Mesenchymal stem cell (in vitro differentiated cells and primary cell): Measurements from ENCODE around the gene GPR135.

Experiments
- DNase-seq: peaks from one replicate; pipeline ENCODE4 v3.0.0-alpha.2; 2013
- H2AFZ ChIP-seq: one replicate; pipeline ENCODE4 v1.6.1; 2013; ENCODE audit warnings: low read depth, mild to moderate bottlenecking, control low read depth, inconsistent platforms, low read length, moderate library complexity
- H2AK5ac ChIP-seq: 2 replicates; pipeline ENCODE4 v1.6.1; 2013; ENCODE audit warnings: low read length, moderate library complexity, mild to moderate bottlenecking, inconsistent platforms; ENCODE audit not compliant: severe bottlenecking
- H2BK120ac ChIP-seq: one replicate; pipeline ENCODE4 v1.6.1; 2013; ENCODE audit warnings: low read depth, mild to moderate bottlenecking, inconsistent platforms, low read length, moderate library complexity
- H2BK12ac ChIP-seq, 2 experiments: one replicate each; pipeline ENCODE4 v1.6.1; 2013; ENCODE audit warnings: inconsistent platforms in 2 of 2, low read length in 2 of 2, mild to moderate bottlenecking in 2 of 2, moderate library complexity in 2 of 2, control low read depth in 1 of 2
- H2BK15ac ChIP-seq: one replicate; pipeline ENCODE4 v1.6.1; 2013; ENCODE audit warnings: mild to moderate bottlenecking, low read depth, inconsistent platforms; ENCODE audit not compliant: poor library complexity, severe bottlenecking
- H2BK5ac ChIP-seq: 2 replicates; pipeline ENCODE4 v1.6.1; 2013; ENCODE audit warnings: low read depth, mild to moderate bottlenecking, low read length, control low read depth, inconsistent platforms; ENCODE audit not compliant: poor library complexity, severe bottlenecking
- H3K14ac ChIP-seq, 2 experiments: one replicate each; pipeline ENCODE4 v1.6.1; 2013; ENCODE audit warnings: inconsistent platforms in 2 of 2, low read length in 2 of 2, control low read depth in 1 of 2, mild to moderate bottlenecking in 1 of 2, moderate library complexity in 1 of 2
- H3K18ac ChIP-seq, 2 experiments: one replicate each; pipeline ENCODE4 v1.6.1; 2013; ENCODE audit warnings: inconsistent platforms in 2 of 2, low read length in 2 of 2, control low read depth in 1 of 2, low read depth in 1 of 2, mild to moderate bottlenecking in 1 of 2
- H3K23ac ChIP-seq, 2 experiments: one replicate each; pipeline ENCODE4 v1.6.1; 2013; ENCODE audit warnings: inconsistent platforms in 2 of 2, low read length in 2 of 2, mild to moderate bottlenecking in 2 of 2, moderate library complexity in 2 of 2, control low read depth in 1 of 2
- H3K27ac ChIP-seq: 2 replicates; pipeline ENCODE4 v1.5.1; 2013; ENCODE audit warnings: mild to moderate bottlenecking, moderate library complexity, low read length, control low read depth, inconsistent platforms; ENCODE audit not compliant: poor library complexity, severe bottlenecking
- H3K27me3 ChIP-seq, 2 experiments: 2 replicates each; pipeline versions ENCODE4 v1.6.1 to v1.7.0; 2013; ENCODE audit warnings: low read length in 2 of 2, mild to moderate bottlenecking in 2 of 2, moderate library complexity in 2 of 2, control low read depth in 1 of 2, inconsistent platforms in 1 of 2; ENCODE audit not compliant: control insufficient read depth in 1 of 2, insufficient read depth in 1 of 2
- H3K36me3 ChIP-seq, 2 experiments: 2 replicates each; pipeline versions ENCODE4 v1.6.1 to v1.7.0; 2013; ENCODE audit warnings: low read length in 2 of 2, control low read depth in 1 of 2, inconsistent platforms in 1 of 2, low read depth in 1 of 2, mild to moderate bottlenecking in 1 of 2; ENCODE audit not compliant: insufficient read depth in 2 of 2, control insufficient read depth in 1 of 2
- H3K4ac ChIP-seq, 2 experiments: one replicate each; pipeline ENCODE4 v1.6.1; 2013; ENCODE audit warnings: inconsistent platforms in 2 of 2, low read length in 2 of 2, mild to moderate bottlenecking in 2 of 2, moderate library complexity in 2 of 2, control low read depth in 1 of 2, low read depth in 1 of 2
- H3K4me1 ChIP-seq: 2 replicates; pipeline ENCODE4 v1.6.1; 2013; ENCODE audit warnings: low read depth, low read length, control low read depth; ENCODE audit not compliant: control insufficient read depth, insufficient read depth
- H3K4me2 ChIP-seq: 2 replicates; pipeline ENCODE4 v1.6.1; 2013; ENCODE audit warnings: low read length, mild to moderate bottlenecking, inconsistent platforms; ENCODE audit not compliant: poor library complexity, severe bottlenecking
- H3K4me3 ChIP-seq, 2 experiments: 2 replicates each; pipeline versions ENCODE4 v1.5.1 to v1.7.0; 2013; ENCODE audit warnings: low read length in 2 of 2, mild to moderate bottlenecking in 2 of 2, control low read depth in 1 of 2, low read depth in 1 of 2; ENCODE audit not compliant: insufficient read depth in 1 of 2
- H3K79me1 ChIP-seq: replicated peaks from 2 replicates; pipeline ENCODE4 v1.6.1; 2013; ENCODE audit warnings: mild to moderate bottlenecking, control low read depth, low read length, inconsistent platforms; ENCODE audit not compliant: poor library complexity, severe bottlenecking
- H3K9ac ChIP-seq: 2 replicates; pipeline ENCODE4 v1.7.0; 2013; ENCODE audit warnings: mild to moderate bottlenecking, low read length, moderate library complexity
- H3K9me3 ChIP-seq: 2 replicates; pipeline ENCODE4 v1.7.0; 2013; ENCODE audit warnings: mild to moderate bottlenecking, low read length; ENCODE audit not compliant: control insufficient read depth
- H4K8ac ChIP-seq: one replicate; pipeline ENCODE4 v1.6.1; 2013; ENCODE audit warnings: inconsistent platforms, mild to moderate bottlenecking, low read length, moderate library complexity
- H4K91ac ChIP-seq: one replicate; pipeline ENCODE4 v1.6.1; 2013; ENCODE audit warnings: mild to moderate bottlenecking, low read length, inconsistent platforms
- WGBS: methylation state at CpG from one replicate; pipeline ENCODE4 v1.1.7; 2013; ENCODE audit warnings: mixed read lengths; 5-methylcytosine and 5-hydroxymethylcytosine counted together

GPR135 gene

GRCh38 chr14:59500732-59501131 lies 35.6 kb upstream of the GPR135 start:
- H3K27ac ChIP-seq = no peak overlapping the region
- DNase-seq = no peak
- no peak overlapping the region for H3K23ac ChIP-seq
- no peak overlapping the region for H3K4me2 ChIP-seq
- 96% methylated on average over 3 of the region's 3 CpGs for WGBS
- H3K36me3 ChIP-seq = peaks cover 0 to 66% of the 10 kb centered on the region in 2 experiments
- no peak overlapping the region for H3K14ac ChIP-seq
- H2BK15ac ChIP-seq = no peak overlapping the region
- no peak overlapping the region for H4K91ac ChIP-seq
- H2AK5ac ChIP-seq = no peak overlapping the region
- no peak overlapping the region for H2AFZ ChIP-seq
- H3K4ac ChIP-seq = no peak overlapping the region
- no peak overlapping the region for H2BK12ac ChIP-seq
- no peaks in the 10 kb centered on the region for H3K27me3 ChIP-seq
- no peak overlapping the region for H3K4me3 ChIP-seq
- H3K9me3 ChIP-seq = no peaks in the 10 kb centered on the region
- H3K79me1 ChIP-seq = peaks cover 7% of the 10 kb centered on the region
- H2BK120ac ChIP-seq = no peak overlapping the region
- no peak overlapping the region for H3K18ac ChIP-seq
- H3K9ac ChIP-seq = no peak overlapping the region
- H4K8ac ChIP-seq = no peak overlapping the region
- no peak overlapping the region for H2BK5ac ChIP-seq
- H3K4me1 ChIP-seq = no peaks in the 10 kb centered on the region

- Histone ChIP-seq H3K79me1 (peaks cover 26% of the 10 kb centered on the region), H3K9ac (no peak overlapping the region), H3K4ac (no peak overlapping the region), H3K27ac (no peak overlapping the region), H3K36me3 (peaks cover 13 to 92% of the 10 kb centered on the region in 2 experiments), H2BK120ac (no peak overlapping the region), H2AFZ (no peak overlapping the region), H2AK5ac (no peak overlapping the region), H4K91ac (no peak overlapping the region), H3K9me3 (no peaks in the 10 kb centered on the region), H3K27me3 (no peaks in the 10 kb centered on the region), H3K4me2 (no peak overlapping the region), H3K18ac (no peak overlapping the region), H3K14ac (no peak overlapping the region), H2BK15ac (no peak overlapping the region), H3K4me3 (no peak overlapping the region), H2BK12ac (no peak overlapping the region), H4K8ac (no peak overlapping the region), H3K23ac (no peak overlapping the region), H3K4me1 (no peaks in the 10 kb centered on the region), H2BK5ac (no peak overlapping the region)
- WGBS = no CpG with 5 or more reads among the region's 1 CpG
- DNase-seq = no peak
Observed at GRCh38 chr14:59492384-59492783, 27.2 kb upstream of the GPR135 start.

DNA sequence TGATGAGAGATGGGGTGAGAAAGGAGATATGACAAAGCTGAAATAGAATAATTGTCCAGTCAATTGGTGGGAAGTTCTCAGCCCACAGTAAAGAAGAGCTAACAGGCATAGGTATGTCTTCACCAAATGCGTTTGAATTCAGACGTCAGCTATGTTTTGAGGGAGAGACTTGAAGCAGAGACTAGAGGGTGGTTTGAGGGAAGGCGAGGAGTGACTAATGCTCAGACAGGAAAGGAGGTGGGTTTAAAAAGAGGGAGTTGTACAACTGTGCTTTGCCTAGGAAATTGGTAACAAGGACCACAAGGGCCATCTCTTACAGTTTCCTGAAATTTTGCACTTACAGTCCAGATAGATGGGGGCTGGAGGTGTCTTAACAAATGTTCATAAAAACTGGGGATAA lies 25.6 kb upstream of the GPR135 start:
- DNase-seq = no peak
- no peaks in the 10 kb centered on the region for H3K4me1 ChIP-seq
- no peak overlapping the region for H2BK120ac ChIP-seq
- peaks cover 13 to 83% of the 10 kb centered on the region in 2 experiments for H3K36me3 ChIP-seq
- H2BK5ac ChIP-seq = no peak overlapping the region
- H3K18ac ChIP-seq = no peak overlapping the region
- no peak overlapping the region for H2BK15ac ChIP-seq
- H3K9ac ChIP-seq = no peak overlapping the region
- H3K4ac ChIP-seq = no peak overlapping the region
- H4K8ac ChIP-seq = no peak overlapping the region
- H3K4me2 ChIP-seq = no peak overlapping the region
- peaks cover 24% of the 10 kb centered on the region for H3K79me1 ChIP-seq
- no peak overlapping the region for H3K4me3 ChIP-seq
- H3K14ac ChIP-seq = no peak overlapping the region
- no peak overlapping the region for H2AK5ac ChIP-seq
- no peak overlapping the region for H2BK12ac ChIP-seq
- H3K23ac ChIP-seq = no peak overlapping the region
- no peaks in the 10 kb centered on the region for H3K9me3 ChIP-seq
- H2AFZ ChIP-seq = no peak overlapping the region
- no peak overlapping the region for H4K91ac ChIP-seq
- WGBS = 87% methylated on average over 3 of the region's 3 CpGs
- no peak overlapping the region for H3K27ac ChIP-seq
- H3K27me3 ChIP-seq = no peaks in the 10 kb centered on the region

DNA sequence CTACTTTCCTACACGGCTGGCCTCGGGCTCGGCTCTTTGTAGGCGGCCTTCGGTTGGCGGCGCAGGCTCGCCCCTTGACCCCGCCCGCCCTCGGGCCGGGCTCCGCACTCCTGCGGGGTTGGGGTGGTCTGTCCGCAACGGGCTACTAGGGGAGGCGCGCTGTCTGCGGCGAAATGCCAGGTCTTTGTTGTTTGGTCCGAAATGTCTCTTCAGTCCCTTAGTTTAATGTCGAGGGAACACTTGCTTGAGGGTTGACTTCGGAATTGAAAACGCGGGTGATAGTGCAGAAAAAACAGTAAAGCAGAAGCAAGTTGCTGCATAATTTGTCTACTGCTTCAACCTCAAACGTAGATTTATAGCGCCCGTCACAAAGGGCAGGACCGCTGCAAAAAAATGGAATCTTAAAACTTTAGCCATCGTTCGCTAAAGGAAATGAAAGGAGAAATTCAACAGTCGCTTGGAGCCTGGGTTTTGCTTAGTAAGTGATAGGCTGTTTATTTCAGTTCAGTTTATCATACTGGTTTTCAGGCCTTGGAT lies 19.5 kb upstream of the GPR135 start:
- no peaks in the 10 kb centered on the region for H3K27me3 ChIP-seq
- peaks cover 2 to 35% of the 10 kb centered on the region in 2 experiments for H3K36me3 ChIP-seq
- H2BK120ac ChIP-seq = peak overlapping the region; percentile 98
- peak overlapping the region; percentile 68 for H2BK5ac ChIP-seq
- peak overlapping the region; percentile 66 for H2AFZ ChIP-seq
- H3K14ac ChIP-seq = no peak overlapping the region
- under 1% methylated on average over 32 of the region's 32 CpGs for WGBS
- H3K18ac ChIP-seq = peak overlapping the region; percentile 94 to 97
- H3K9ac ChIP-seq = peak overlapping the region; percentile 97
- no peak overlapping the region for H2BK12ac ChIP-seq
- H3K23ac ChIP-seq = no peak overlapping the region
- H3K4ac ChIP-seq = peak overlapping the region in 1 of 2 experiments; percentile 83
- peak overlapping the region; percentile 93 for H3K27ac ChIP-seq
- H2BK15ac ChIP-seq = peak overlapping the region; percentile 100
- no peaks in the 10 kb centered on the region for H3K9me3 ChIP-seq
- H4K8ac ChIP-seq = peak overlapping the region; percentile 59
- H3K79me1 ChIP-seq = peaks cover 4% of the 10 kb centered on the region
- H3K4me1 ChIP-seq = peaks cover 6% of the 10 kb centered on the region
- H3K4me2 ChIP-seq = peak overlapping the region; percentile 53
- peak overlapping the region; percentile 18 for H4K91ac ChIP-seq
- DNase-seq = no peak
- H2AK5ac ChIP-seq = no peak overlapping the region
- peak overlapping the region; percentile 93 for H3K4me3 ChIP-seq
